Neuron (in vitro differentiated cells): ENCODE measurements around the gene DDX1.
"Not testable (repeated sequence)": the region's sequence is repeated elsewhere in the genome, so short reads cannot be mapped to it uniquely, and the experiment has no call there.

Experiments used
- H2AFZ ChIP-seq: one replicate; pipeline ENCODE4 v1.6.1; 2013; ENCODE audit warnings: low read depth, mild to moderate bottlenecking, inconsistent platforms, low read length, moderate library complexity
- H3K27me3 ChIP-seq: one replicate; pipeline ENCODE4 v1.6.1; 2013; ENCODE audit warnings: low read length; ENCODE audit not compliant: insufficient read depth
- H3K36me3 ChIP-seq: one replicate; pipeline ENCODE4 v1.6.1; 2013; ENCODE audit warnings: low read length; ENCODE audit not compliant: insufficient read depth
- H3K4me1 ChIP-seq: one replicate; pipeline ENCODE4 v1.6.1; 2013; ENCODE audit warnings: low read length; ENCODE audit not compliant: insufficient read depth
- H3K4me3 ChIP-seq: 2 replicates; pipeline ENCODE4 v1.5.1; 2013; ENCODE audit warnings: mild to moderate bottlenecking, low read length, moderate library complexity
- H3K9me3 ChIP-seq: one replicate; pipeline ENCODE4 v1.6.1; 2013; ENCODE audit warnings: low read length

DDX1 gene

DNA sequence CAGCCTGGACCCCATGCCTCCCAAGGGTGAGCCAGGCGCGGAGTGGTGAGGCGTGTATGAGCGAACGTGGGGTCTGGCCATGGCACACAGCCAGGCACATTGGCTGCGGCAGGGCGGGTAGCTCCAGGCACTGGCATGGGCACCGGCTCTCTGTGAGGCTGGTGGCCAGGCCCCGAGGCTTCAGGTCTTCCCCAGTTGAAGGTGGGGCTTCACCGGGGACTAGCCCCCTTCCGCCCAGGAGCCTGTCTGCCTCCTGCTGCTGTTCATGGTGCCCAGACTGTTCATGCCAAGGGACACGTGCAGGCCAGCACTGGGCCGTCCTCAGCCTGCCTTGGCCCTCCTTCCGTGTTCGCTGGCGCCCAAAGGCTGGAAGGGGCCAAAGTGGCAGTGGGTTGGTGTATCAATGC lies 26.8 kb downstream of the DDX1 start:
- H3K4me3 ChIP-seq = no peak overlapping the region
- H3K36me3 ChIP-seq = peaks cover 89% of the 10 kb centered on the region
- no peak overlapping the region for H2AFZ ChIP-seq
- H3K9me3 ChIP-seq = no peaks in the 10 kb centered on the region
- H3K27me3 ChIP-seq = no peaks in the 10 kb centered on the region
- H3K4me1 ChIP-seq = no peaks in the 10 kb centered on the region

- Histone ChIP-seq H3K4me1 (no peaks in the 10 kb centered on the region), H3K27me3 (no peaks in the 10 kb centered on the region), H2AFZ (no peak overlapping the region), H3K4me3 (no peak overlapping the region), H3K9me3 (no peaks in the 10 kb centered on the region), H3K36me3 (peaks cover 91% of the 10 kb centered on the region)
Observed at GRCh38 chr2:15619076-15619475, 27.4 kb downstream of the DDX1 start.

DNA sequence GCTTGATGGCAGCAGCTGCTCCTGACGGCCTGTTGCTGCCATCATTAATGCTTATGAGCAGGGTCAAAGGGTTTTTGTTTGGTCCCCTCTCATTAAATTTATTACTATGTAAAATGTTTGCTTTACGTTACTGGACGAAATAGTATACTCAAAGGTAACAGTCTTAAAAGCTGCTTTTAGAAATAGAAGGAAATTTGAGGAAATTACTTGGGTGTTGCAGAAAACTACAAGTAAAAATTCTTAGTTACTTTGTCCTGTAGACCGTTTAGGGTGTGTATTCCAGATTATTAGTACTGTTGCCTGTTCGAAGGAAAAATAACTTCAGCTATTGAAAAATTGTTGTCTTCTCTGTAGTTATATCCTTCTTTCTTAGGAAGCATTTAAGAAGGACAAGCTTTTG lies 27.8 kb downstream of the DDX1 start:
- Histone ChIP-seq H3K4me3 (no peak overlapping the region), H3K27me3 (no peaks in the 10 kb centered on the region), H3K4me1 (no peaks in the 10 kb centered on the region), H3K36me3 (peaks cover 91% of the 10 kb centered on the region), H3K9me3 (peaks cover 3% of the 10 kb centered on the region), H2AFZ (no peak overlapping the region)

DNA sequence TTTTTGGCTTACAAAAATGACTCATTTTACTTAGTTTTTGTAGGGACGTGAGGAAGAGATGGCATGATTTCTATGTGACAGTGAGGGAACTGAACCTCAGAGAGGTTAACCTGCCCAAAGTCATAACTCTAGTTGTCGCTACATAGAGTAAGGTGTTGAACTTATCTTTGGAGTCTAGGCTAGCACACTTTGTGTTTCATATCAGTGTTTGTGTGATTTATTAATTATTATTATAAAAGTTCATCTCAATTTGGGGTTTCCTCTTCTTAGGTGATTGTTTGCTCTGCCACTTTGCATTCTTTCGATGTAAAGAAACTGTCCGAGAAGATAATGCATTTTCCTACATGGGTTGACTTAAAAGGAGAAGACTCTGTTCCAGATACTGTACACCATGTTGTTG lies 28.3 kb downstream of the DDX1 start:
- H3K4me1 ChIP-seq = no peaks in the 10 kb centered on the region
- peaks cover 3% of the 10 kb centered on the region for H3K9me3 ChIP-seq
- no peaks in the 10 kb centered on the region for H3K27me3 ChIP-seq
- H3K36me3 ChIP-seq = peaks cover 91% of the 10 kb centered on the region
- H3K4me3 ChIP-seq = no peak overlapping the region
- H2AFZ ChIP-seq = no peak overlapping the region

DNA sequence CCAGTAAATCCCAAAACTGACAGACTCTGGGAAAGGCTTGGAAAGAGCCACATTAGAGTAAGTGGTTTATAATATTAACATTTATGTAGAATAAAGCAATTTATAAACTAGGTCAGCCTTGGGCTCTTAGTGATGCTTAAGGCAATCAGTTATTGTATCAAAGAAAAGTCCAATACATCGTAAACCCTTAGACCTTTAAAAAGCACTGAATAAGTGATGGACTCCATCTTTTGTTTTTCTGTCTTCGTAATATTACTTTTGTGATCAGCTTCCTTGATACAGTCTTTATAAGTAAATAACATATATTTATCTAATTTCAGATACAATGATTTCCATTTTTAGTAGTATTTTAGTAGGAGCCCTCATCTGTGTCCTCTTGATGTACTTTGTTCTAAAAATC lies 28.7 kb downstream of the DDX1 start:
- no peaks in the 10 kb centered on the region for H3K4me1 ChIP-seq
- H3K9me3 ChIP-seq = peaks cover 3% of the 10 kb centered on the region
- no peak overlapping the region for H2AFZ ChIP-seq
- H3K4me3 ChIP-seq = no peak overlapping the region
- peaks cover 91% of the 10 kb centered on the region for H3K36me3 ChIP-seq
- H3K27me3 ChIP-seq = no peaks in the 10 kb centered on the region

DNA sequence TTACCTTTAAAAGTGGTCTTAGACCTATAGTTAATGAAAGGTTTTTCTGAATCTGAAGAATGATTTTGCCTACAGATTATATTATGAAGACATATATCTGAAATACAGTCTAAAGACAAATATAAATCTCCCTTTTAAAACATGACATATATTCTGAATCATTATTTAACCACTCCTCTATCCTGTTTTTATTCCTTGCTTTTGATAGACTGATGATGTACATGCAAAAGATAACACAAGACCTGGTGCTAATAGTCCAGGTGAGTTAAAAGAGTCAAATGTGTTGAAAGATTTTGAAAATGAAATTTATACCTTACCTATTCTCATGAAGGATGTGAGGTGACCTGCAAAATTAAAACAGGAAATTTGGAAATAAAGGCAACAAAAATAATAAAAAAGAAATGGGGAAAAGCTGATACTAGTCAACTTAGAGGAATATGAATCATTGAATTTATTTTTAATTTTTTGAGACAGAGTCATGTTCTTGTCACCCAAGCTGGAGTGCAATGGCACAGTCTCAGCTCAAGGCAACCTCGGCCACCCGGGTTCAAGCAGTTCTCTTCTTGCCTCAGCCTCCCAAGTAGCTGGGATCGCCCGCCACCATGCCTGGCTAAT lies 29.3 kb downstream of the DDX1 start:
- Histone ChIP-seq H3K36me3 (peaks cover 92% of the 10 kb centered on the region), H3K27me3 (no peaks in the 10 kb centered on the region), H3K4me3 (no peak overlapping the region), H3K4me1 (no peaks in the 10 kb centered on the region), H3K9me3 (peaks cover 3% of the 10 kb centered on the region), H2AFZ (no peak overlapping the region)

DNA sequence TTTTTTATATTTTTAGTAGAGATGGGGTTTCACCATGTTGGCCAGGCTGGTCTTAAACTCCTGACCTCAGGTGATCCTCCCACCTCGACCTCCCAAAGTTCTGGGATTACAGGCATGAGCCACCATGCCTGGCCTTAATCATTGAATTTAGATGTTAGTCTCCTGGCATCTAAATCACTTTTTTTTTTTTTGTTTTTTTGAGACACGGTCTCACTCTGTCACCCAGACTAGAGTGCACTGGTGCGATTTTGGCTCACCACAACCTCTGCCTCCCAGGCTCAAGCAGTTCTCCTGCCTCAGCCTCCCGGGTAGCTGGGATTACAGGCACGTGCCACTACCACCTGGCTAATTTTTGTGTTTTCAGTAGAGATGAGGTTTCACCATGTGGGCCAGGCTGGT lies 29.8 kb downstream of the DDX1 start:
- H3K4me1 ChIP-seq, H2AFZ ChIP-seq, H3K27me3 ChIP-seq, H3K9me3 ChIP-seq, H3K4me3 ChIP-seq: not testable (repeated sequence)
- H3K36me3 ChIP-seq = peaks cover 92% of the 10 kb centered on the region

GRCh38 chr2:15622214-15622613 lies 30.5 kb downstream of the DDX1 start:
- H3K4me1 ChIP-seq = no peaks in the 10 kb centered on the region
- no peak overlapping the region for H3K4me3 ChIP-seq
- H3K27me3 ChIP-seq = no peaks in the 10 kb centered on the region
- no peak overlapping the region for H2AFZ ChIP-seq
- peaks cover 3% of the 10 kb centered on the region for H3K9me3 ChIP-seq
- peaks cover 93% of the 10 kb centered on the region for H3K36me3 ChIP-seq

DNA sequence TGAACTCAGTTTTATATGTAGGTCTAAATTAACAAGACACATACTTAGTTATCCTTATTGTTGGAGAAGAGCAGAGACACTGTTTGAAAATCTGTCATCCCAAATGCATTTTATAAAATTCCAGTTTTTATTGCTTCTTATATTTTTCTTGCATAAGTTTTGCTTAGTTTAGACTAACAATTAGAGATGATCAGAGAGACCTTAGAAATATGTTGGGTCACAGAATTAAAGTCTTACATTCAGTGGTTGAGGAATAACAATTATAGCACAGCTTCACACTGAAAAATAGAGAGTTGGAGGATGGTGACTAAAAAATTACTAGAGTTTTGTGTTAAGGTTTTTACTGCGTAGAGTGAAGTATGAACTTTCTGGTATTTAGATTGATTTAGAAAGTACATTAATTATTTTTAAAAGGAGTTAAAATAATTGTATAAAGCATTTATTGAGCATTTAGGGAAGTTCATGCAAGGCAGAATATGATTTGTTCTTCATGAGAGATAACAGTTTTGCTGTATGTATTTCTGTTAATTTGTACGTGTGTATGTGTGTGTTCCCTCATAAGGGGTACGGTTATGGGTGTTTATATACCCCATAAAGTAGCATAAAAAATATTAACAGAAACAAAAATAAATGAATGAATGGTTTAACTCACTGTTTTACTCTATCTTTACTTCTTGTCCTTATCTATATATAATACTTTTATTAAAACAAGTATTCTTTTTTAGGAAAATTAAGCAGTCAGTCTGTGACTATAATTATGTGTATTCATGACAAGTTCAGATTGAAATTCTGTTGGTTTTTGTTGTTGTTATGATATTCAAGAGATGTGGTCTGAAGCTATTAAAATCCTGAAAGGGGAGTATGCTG lies 31.2 kb downstream of the DDX1 start:
- H3K9me3 ChIP-seq = peaks cover 3% of the 10 kb centered on the region
- H3K27me3 ChIP-seq = no peaks in the 10 kb centered on the region
- H3K4me1 ChIP-seq = no peaks in the 10 kb centered on the region
- H3K36me3 ChIP-seq = peaks cover 95% of the 10 kb centered on the region
- no peak overlapping the region for H2AFZ ChIP-seq
- no peak overlapping the region for H3K4me3 ChIP-seq

GRCh38 chr2:15623481-15623796 lies 31.8 kb downstream of the DDX1 start:
- H3K4me1 ChIP-seq = no peaks in the 10 kb centered on the region
- H3K27me3 ChIP-seq = no peaks in the 10 kb centered on the region
- H3K9me3 ChIP-seq = peaks cover 3% of the 10 kb centered on the region
- H3K4me3 ChIP-seq = no peak overlapping the region
- H2AFZ ChIP-seq = no peak overlapping the region
- H3K36me3 ChIP-seq = peaks cover 95% of the 10 kb centered on the region

DNA sequence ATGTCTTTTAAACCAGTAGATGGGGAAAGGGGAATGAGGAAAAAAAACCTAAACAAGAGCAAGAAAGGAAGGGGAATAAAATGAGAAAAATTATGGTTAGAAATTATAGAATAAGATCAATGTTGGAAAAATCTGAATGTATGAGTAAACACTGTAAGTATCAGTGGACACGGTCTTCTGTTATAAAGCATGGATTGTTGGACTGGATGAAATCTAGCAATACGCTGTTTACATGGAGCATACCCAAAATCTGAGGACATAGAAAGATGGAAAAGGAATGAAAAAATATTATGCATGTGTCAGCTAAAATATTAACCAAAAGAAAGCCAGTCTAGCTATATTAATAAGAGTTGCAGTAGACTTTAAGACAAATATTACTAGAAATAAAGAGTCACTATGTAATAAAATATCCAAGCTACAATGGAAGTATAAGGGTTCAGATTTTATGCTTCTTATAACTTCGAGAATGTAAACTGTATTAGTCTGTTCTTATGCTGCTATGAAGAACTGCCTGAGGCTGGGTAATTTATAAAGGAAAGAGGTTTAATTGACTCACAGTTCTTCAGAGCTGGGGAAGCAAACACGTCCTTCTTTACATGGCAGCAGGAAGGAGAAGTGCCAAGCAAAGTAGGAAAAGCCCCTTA lies 32.4 kb downstream of the DDX1 start:
- peaks cover 3% of the 10 kb centered on the region for H3K9me3 ChIP-seq
- no peaks in the 10 kb centered on the region for H3K27me3 ChIP-seq
- peaks cover 95% of the 10 kb centered on the region for H3K36me3 ChIP-seq
- no peak overlapping the region for H2AFZ ChIP-seq
- no peaks in the 10 kb centered on the region for H3K4me1 ChIP-seq
- no peak overlapping the region for H3K4me3 ChIP-seq

DNA sequence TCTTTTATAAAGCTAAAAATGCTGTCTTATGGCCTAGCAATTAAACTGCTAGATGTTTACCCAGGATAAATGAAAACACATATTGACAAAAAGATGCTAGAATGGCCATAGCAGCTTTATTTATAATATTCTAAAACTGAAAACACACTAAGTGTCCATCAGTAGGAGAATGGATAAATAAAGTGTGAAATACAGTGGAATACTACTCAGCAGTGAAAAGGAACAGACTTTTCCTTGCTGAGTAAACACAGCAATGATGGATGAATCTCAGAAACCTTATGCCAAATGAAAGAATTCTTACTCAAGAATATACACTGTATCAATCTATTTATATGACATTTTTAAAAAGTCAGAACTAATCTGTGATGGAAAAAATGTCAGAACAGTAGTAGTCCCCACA lies 33.2 kb downstream of the DDX1 start:
- H3K36me3 ChIP-seq = peaks cover 95% of the 10 kb centered on the region
- H3K27me3 ChIP-seq = no peaks in the 10 kb centered on the region
- H3K9me3 ChIP-seq = peaks cover 3% of the 10 kb centered on the region
- H2AFZ ChIP-seq = no peak overlapping the region
- no peaks in the 10 kb centered on the region for H3K4me1 ChIP-seq
- H3K4me3 ChIP-seq = no peak overlapping the region

DNA sequence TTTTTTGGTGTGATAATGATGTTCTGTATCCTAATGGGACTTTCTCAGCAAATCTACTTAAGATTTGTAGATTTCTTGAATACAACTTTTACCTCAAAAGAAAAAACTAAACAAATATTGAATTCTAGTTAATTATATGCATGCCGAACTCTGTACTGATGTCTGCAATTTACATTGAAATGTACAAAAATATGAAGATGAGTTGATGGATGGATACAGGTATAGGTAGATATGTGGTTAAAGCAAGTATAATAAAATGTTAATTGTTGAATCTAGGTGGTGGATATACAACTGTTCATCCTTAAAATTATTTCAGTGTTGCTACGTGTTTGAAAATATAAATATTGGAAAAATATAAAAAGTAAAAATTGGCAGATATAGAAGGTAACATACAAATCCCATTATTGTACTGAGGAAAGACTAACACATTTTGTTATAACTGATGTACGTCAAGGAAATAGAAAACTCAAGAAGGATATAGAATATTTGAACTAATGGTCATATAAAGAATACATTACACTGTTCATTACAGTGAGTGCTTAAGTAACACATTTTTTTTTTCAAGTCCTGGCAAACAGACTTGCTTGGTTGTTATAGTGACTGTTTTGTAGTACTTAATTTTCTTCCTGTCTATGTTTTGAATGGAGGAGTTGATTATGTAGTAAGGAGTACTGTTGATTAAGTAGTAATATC lies 33.8 kb downstream of the DDX1 start:
- Histone ChIP-seq H3K27me3 (no peaks in the 10 kb centered on the region), H3K4me3 (no peak overlapping the region), H2AFZ (no peak overlapping the region), H3K4me1 (no peaks in the 10 kb centered on the region), H3K9me3 (peaks cover 3% of the 10 kb centered on the region), H3K36me3 (peaks cover 95% of the 10 kb centered on the region)
